ENCODE data around the gene GRIK1.

GRIK1 gene

GRCh38 chr21:29826386-29826785, 113.4 kb downstream of the GRIK1 start:
- DNase-seq, result no peak

- no peak for DNase-seq
Observed at GRCh38 chr21:29825936-29826335, 113.9 kb downstream of the GRIK1 start.

GRCh38 chr21:29825345-29825744, 114.5 kb downstream of the GRIK1 start:
- no peak for DNase-seq

- no peak for DNase-seq
Observed at GRCh38 chr21:29822064-29822463, 117.7 kb downstream of the GRIK1 start.

- no peak for DNase-seq
Observed at GRCh38 chr21:29821230-29821629, 118.6 kb downstream of the GRIK1 start.

GRCh38 chr21:29819675-29820326, 120.0 kb downstream of the GRIK1 start:
- no peak for DNase-seq

- no peak for DNase-seq
Observed at GRCh38 chr21:29818383-29818921, 121.3 kb downstream of the GRIK1 start.

- DNase-seq, result no peak
Observed at GRCh38 chr21:29817450-29817849, 122.3 kb downstream of the GRIK1 start.

GRCh38 chr21:29812947-29813346, 126.8 kb downstream of the GRIK1 start:
- no peak for DNase-seq

GRCh38 chr21:29810871-29811270, 128.9 kb downstream of the GRIK1 start:
- no peak for DNase-seq

GRCh38 chr21:29808153-29808552, 131.6 kb downstream of the GRIK1 start:
- no peak for DNase-seq

- no peak for DNase-seq
Observed at GRCh38 chr21:29805105-29805504, 134.7 kb downstream of the GRIK1 start.

GRCh38 chr21:29803191-29803590, 136.6 kb downstream of the GRIK1 start:
- no peak for DNase-seq

GRCh38 chr21:29801122-29801521, 138.7 kb downstream of the GRIK1 start:
- no peak for DNase-seq

GRCh38 chr21:29800056-29800455, 139.7 kb downstream of the GRIK1 start:
- no peak for DNase-seq

- DNase-seq, result no peak
Observed at GRCh38 chr21:29798840-29799239, 141.0 kb downstream of the GRIK1 start.

- DNase-seq, result no peak
Observed at GRCh38 chr21:29797155-29797554, 142.6 kb downstream of the GRIK1 start.

- no peak for DNase-seq
Observed at GRCh38 chr21:29793712-29794111, 146.1 kb downstream of the GRIK1 start.

- no peak for DNase-seq
Observed at GRCh38 chr21:29789393-29789792, 150.4 kb downstream of the GRIK1 start.

- DNase-seq, result no peak
Observed at GRCh38 chr21:29788752-29789151, 151.0 kb downstream of the GRIK1 start.

- no peak for DNase-seq
Observed at GRCh38 chr21:29787361-29787909, 152.4 kb downstream of the GRIK1 start.

- DNase-seq, result no peak
Observed at GRCh38 chr21:29786496-29787360, 153.1 kb downstream of the GRIK1 start.

- no peak for DNase-seq
Observed at GRCh38 chr21:29777160-29777559, 162.6 kb downstream of the GRIK1 start.

GRCh38 chr21:29775462-29775861, 164.3 kb downstream of the GRIK1 start:
- DNase-seq, result no peak
